ENCODE results near the gene TM4SF5. TPM values are rescaled to one million over a fixed set of nuclear protein-coding genes. Genes with fewer than 3 reads are reported as not detected.

TM4SF5 gene, protein sequence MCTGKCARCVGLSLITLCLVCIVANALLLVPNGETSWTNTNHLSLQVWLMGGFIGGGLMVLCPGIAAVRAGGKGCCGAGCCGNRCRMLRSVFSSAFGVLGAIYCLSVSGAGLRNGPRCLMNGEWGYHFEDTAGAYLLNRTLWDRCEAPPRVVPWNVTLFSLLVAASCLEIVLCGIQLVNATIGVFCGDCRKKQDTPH
- total RNA-seq (ENCODE audit: low replicate concordance): not detected in 2 replicates

DNA sequence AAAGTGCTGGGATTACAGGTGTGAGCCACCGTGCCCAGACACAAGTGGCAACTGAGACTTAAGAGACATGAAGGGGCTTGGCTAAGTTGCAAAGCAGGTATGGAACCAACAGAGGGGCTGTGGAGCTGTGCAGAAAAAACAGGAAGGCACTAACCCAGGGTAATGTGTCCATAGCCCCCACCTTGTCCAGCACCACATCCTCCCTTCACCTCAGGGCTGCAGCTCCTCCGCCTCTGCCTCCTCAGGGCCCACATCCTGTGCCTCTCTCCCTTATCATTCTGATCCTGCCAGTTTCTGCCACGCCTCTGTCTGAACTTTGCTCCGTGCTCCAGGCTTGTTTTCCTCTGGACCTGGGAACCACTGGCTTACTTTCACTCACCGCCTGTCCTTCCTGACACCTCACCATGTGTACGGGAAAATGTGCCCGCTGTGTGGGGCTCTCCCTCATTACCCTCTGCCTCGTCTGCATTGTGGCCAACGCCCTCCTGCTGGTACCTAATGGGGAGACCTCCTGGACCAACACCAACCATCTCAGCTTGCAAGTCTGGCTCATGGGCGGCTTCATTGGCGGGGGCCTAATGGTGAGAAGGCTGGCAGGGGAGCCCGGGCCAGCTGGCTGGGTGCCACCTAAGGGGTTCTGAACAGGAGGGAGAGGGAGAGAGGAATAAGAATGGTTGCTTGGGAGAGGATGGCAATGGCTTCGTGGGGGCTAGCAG is at the start of gene TM4SF5:
Gene TM4SF5, plus strand, starts transcription at position 368 of the 716 bp plus-strand sequence. Its CDS starts 37 bp downstream, at position 405.
- no peak for DNase-seq (ENCODE audit: low read depth)
- no peak for TF ChIP-seq CTCF (IDR thresholded peaks at IDR 0.05; ENCODE audit: insufficient read depth, low read length)

GRCh38 chr17:4722678-4723240 is 48.9 kb upstream of the TM4SF5 start:
- H3K4me3 ChIP-seq (ENCODE audit: low read depth, low read length): no peak overlapping the region
- no peak for TF ChIP-seq CTCF (IDR thresholded peaks at IDR 0.05; ENCODE audit: insufficient read depth, low read length)
- DNase-seq (ENCODE audit: low read depth): no peak

More for the DNA sequence above, at the start of gene TM4SF5:
- no peak within 1 kb of the TSS for H3K4me3 ChIP-seq (ENCODE audit: low read depth, low read length)

- TF ChIP-seq CTCF (IDR thresholded peaks at IDR 0.05; ENCODE audit: insufficient read depth, low read length): no peak
- no peak for DNase-seq (ENCODE audit: low read depth)
These were observed 47.0 kb upstream of the TM4SF5 start for GRCh38 chr17:4724650-4725049.

GRCh38 chr17:4725646-4726310 is 45.9 kb upstream of the TM4SF5 start:
- TF ChIP-seq CTCF (IDR thresholded peaks at IDR 0.05; ENCODE audit: insufficient read depth, low read length): no peak
- H3K4me3 ChIP-seq (ENCODE audit: low read depth, low read length): no peak overlapping the region
- no peak for DNase-seq (ENCODE audit: low read depth)

More at GRCh38 chr17:4724650-4725049, 47.0 kb upstream of the TM4SF5 start:
- no peak overlapping the region for H3K4me3 ChIP-seq (ENCODE audit: low read depth, low read length)

DNA sequence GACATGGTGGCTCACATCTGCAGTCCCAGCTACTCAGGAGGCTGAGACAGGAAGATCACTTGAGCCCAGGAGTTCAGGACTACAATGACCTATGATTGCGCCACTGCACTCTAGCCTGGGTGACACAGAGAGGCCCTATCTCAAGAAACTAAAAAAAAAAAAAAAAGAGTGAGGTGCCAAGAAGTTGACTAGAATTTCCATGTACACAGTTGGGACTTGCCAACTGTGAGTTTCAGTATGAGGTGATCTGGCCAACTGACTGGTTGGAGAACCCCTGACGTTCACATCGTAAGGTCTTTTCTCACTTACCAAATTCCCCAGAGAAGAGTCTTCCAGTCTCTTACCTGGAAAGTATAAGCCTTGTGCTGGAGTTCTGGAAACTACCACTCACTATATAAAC is 43.6 kb upstream of the TM4SF5 start:
- TF ChIP-seq CTCF (IDR thresholded peaks at IDR 0.05; ENCODE audit: insufficient read depth, low read length): no peak
- H3K4me3 ChIP-seq (ENCODE audit: low read depth, low read length): no peak overlapping the region
- peak; percentile 8 for DNase-seq (ENCODE audit: low read depth)

DNA sequence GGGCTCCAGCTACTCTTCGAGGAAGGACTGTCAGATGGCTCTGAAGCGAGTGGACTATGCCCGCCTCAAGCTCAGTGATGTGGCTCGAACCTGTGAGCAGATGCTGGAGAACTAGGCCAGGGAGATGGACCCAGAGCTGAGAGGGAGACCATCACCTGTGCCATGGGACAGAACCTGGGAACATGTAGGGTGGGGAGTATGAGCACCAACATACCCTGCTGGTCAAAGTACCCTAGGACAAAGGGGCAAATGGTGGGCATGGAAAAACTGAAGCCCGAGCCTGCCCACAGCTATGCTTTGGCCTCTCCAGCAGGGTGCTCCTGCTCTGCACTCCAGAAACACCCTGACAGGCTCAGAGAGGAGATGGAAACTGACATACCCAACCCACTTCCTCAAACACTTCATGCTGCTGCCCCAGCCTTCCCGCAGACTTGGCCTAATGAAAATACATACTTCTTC is 38.6 kb upstream of the TM4SF5 start:
- TF ChIP-seq CTCF (IDR thresholded peaks at IDR 0.05; ENCODE audit: insufficient read depth, low read length): no peak
- no peak for DNase-seq (ENCODE audit: low read depth)
- H3K4me3 ChIP-seq (ENCODE audit: low read depth, low read length): no peak overlapping the region
